ENCODE measurements around the gene KLHL10.

The KLHL10 gene

DNA sequence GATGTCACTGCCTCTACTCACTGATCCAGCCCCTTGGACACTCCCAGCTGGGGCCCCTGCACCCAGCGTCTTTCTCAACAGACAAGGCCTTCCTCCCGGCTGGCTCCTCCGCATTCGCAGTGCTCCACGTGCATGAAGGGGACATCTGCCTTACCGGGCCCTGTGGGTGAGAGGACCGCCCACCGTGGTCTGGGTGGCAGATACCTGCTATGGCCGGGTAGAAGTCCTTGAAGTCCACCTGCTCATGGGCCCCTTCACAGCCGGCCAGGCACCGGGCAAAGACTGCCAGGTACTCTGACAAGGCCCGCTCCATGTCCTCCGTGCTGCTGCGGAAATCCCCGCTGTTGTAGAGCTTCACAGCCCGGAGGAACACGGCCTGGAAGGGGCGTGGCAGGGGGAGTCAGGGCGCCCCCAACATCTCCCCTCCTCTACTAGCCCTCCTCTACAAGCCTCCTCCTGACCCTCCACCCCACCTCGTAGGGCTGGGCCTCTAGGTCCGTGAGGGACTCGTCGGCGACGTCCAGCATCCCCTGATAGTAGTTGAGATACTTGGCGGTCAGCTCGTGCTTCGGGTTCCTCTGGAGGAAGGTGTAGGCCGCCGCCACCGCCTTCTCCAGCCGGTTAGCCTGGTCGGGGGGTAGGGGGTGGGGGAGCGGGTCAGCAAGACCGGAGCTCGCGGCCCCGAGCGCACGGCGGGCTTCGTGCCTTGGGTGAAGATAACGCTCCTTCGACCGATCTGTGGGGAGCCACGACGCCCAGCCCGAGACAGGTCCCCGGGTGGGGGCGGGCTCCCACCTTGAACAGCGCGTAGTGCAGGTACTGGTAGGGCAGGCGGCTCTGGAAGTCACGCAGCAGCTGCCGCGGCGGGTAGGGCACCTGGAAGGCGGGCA, 26.7 kb upstream of the KLHL10 start:
- TF ChIP-seq SUZ12 (IDR thresholded peaks at IDR 0.05; ENCODE audit: extremely low read depth, insufficient read depth, insufficient read length) (no peak), YY1 (IDR thresholded peaks at IDR 0.05; ENCODE audit: insufficient read depth, insufficient read length) (no peak), ZNF274 (IDR thresholded peaks at IDR 0.05; ENCODE audit: low read depth, low read length) (no peak)
- peak overlapping the region; percentile 87 for H3K4me3 ChIP-seq (ENCODE audit: insufficient read length, low read depth)
- peak overlapping the region; percentile 91 for H3K9ac ChIP-seq (ENCODE audit: insufficient read length, low read depth)
- H3K4me1 ChIP-seq (ENCODE audit: insufficient read depth, insufficient read length): peaks cover 13% of the 10 kb centered on the region
- no peak for DNase-seq (ENCODE audit: low read depth, low spot score)
- no peaks in the 10 kb centered on the region for H3K9me3 ChIP-seq (ENCODE audit: insufficient read depth, low read length)
- H3K27me3 ChIP-seq (ENCODE audit: insufficient read depth, insufficient read length): no peaks in the 10 kb centered on the region
- peaks cover 48% of the 10 kb centered on the region for H3K36me3 ChIP-seq (ENCODE audit: insufficient read depth, insufficient read length, low read length)

DNA sequence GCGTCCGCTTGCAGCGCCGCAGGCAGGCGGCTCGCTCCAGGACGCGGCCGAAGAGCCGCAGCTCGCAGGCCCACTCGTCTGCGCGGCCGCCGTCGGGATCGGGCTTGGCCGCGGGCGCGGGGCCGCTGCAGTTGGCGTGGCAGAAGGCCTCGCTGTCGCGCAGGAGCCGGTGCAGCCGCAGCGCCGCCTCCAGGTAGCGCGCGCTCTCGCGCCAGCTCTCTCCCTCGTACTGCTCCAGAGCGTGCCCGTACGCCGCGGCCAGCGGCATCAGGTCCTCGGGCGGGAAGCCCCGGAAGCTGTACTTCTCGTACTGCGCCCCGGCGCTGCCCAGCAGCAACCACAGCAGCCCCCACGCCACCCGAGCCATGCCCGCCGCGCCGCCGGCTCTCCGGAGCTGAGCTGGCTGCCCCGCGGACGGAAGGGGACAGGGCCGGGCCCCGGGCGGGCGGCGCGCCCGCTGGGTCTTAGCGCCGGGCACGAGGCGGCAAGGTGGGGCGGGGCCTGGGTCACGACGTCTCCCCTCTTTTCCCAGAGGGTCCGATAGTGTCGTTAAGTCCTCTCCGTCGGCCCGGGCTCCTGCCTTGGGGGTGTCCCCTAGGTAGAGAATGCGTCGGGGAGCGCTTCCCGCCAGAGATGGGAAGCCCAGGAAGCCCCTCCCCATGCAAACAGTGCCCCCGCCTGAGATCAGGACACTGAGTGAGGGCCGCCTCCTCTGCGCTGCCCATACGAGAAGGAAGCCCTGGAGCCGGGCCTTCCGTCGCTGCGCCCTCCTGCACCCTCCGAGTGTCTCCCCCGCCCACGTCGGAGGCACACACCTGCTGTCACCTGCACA, 25.9 kb upstream of the KLHL10 start, which contains the start of gene P3H4:
Gene P3H4 (minus strand): TSS at position 401 of the 832 bp plus-strand sequence. CDS start 34 bp downstream, at position 367.
- Histone ChIP-seq H3K9me3 (ENCODE audit: insufficient read depth, low read length) (no peaks in the 10 kb centered on the region), H3K4me1 (ENCODE audit: insufficient read depth, insufficient read length) (peaks cover 16% of the 10 kb centered on the region), H3K9ac (ENCODE audit: insufficient read length, low read depth) (peak within 1 kb of the TSS; percentile 91), H3K36me3 (ENCODE audit: insufficient read depth, insufficient read length, low read length) (peaks cover 45% of the 10 kb centered on the region), H3K27me3 (ENCODE audit: insufficient read depth, insufficient read length) (no peaks in the 10 kb centered on the region), H3K4me3 (ENCODE audit: insufficient read length, low read depth) (peak within 1 kb of the TSS; percentile 87)
- TF ChIP-seq YY1 (IDR thresholded peaks at IDR 0.05; ENCODE audit: insufficient read depth, insufficient read length) (no peak), ZNF274 (IDR thresholded peaks at IDR 0.05; ENCODE audit: low read depth, low read length) (no peak), SUZ12 (IDR thresholded peaks at IDR 0.05; ENCODE audit: extremely low read depth, insufficient read depth, insufficient read length) (no peak)
- DNase-seq (ENCODE audit: low read depth, low spot score): no peak

DNA sequence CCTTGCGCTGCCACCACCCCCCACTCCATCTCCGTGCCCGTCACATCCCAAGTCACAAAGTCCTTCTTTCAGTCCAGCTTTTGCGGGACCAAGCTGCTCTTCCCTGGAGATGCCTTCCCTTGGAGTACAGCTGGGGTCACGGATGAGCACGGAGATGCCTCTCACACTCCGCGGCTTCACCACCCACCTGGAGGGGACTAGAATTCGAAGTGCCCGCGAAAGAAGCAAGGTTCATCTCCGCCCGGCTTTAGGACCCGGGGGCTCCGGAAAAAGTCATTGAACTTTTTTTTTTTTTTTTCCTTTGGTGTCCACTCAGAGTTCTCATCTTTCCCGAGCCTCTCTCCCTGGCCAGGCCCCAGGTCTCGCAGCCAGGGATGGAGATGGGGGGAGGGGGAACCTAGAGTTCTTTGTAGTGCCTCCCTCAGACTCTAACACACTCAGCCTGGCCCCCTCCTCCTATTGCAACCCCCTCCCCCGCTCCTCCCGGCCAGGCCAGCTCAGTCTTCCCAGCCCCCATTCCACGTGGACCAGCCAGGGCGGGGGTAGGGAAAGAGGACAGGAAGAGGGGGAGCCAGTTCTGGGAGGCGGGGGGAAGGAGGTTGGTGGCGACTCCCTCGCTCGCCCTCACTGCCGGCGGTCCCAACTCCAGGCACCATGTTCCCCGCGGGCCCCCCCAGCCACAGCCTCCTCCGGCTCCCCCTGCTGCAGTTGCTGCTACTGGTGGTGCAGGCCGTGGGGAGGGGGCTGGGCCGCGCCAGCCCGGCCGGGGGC, 25.1 kb upstream of the KLHL10 start, which contains the start of gene FKBP10:
Gene FKBP10 (plus strand): TSS at position 624 of the 771 bp plus-strand sequence. CDS start 31 bp downstream, at position 655.
- Histone ChIP-seq H3K9me3 (ENCODE audit: insufficient read depth, low read length) (no peaks in the 10 kb centered on the region), H3K27me3 (ENCODE audit: insufficient read depth, insufficient read length) (no peaks in the 10 kb centered on the region), H3K4me1 (ENCODE audit: insufficient read depth, insufficient read length) (peaks cover 20% of the 10 kb centered on the region), H3K4me3 (ENCODE audit: insufficient read length, low read depth) (peak within 1 kb of the TSS; percentile 87), H3K36me3 (ENCODE audit: insufficient read depth, insufficient read length, low read length) (peaks cover 47% of the 10 kb centered on the region), H3K9ac (ENCODE audit: insufficient read length, low read depth) (peak within 1 kb of the TSS; percentile 91)
- DNase-seq (ENCODE audit: low read depth, low spot score): peak; percentile 88
- TF ChIP-seq YY1 (IDR thresholded peaks at IDR 0.05; ENCODE audit: insufficient read depth, insufficient read length) (no peak), ZNF274 (IDR thresholded peaks at IDR 0.05; ENCODE audit: low read depth, low read length) (no peak), SUZ12 (IDR thresholded peaks at IDR 0.05; ENCODE audit: extremely low read depth, insufficient read depth, insufficient read length) (no peak)

DNA sequence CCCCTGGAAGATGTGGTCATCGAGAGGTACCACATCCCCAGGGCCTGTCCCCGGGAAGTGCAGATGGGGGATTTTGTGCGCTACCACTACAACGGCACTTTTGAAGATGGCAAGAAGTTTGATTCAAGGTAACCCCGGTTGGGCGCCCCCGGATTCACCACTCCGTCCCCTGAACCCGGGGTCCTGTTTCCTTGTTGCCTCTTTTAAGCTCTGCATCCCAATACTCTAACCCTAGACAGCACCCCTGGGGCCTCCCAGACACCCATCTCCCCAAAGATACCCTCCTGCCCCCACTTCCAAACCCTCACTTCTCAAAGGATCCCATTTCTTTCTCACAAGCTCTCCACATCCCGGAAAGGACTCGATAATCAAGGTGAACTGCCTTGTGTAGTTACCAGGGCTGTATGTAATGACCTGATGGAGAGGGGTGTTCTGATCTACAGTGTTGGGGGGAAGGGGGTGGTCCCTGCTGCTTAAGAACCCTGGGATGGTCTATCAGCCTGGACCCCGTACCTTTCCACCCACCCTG, 24.4 kb upstream of the KLHL10 start:
- no peak for DNase-seq (ENCODE audit: low read depth, low spot score)
- no peak for TF ChIP-seq YY1 (IDR thresholded peaks at IDR 0.05; ENCODE audit: insufficient read depth, insufficient read length)
- no peak for TF ChIP-seq ZNF274 (IDR thresholded peaks at IDR 0.05; ENCODE audit: low read depth, low read length)
- no peak for TF ChIP-seq SUZ12 (IDR thresholded peaks at IDR 0.05; ENCODE audit: extremely low read depth, insufficient read depth, insufficient read length)
- peaks cover 46% of the 10 kb centered on the region for H3K36me3 ChIP-seq (ENCODE audit: insufficient read depth, insufficient read length, low read length)
- H3K4me1 ChIP-seq (ENCODE audit: insufficient read depth, insufficient read length): peaks cover 22% of the 10 kb centered on the region
- H3K4me3 ChIP-seq (ENCODE audit: insufficient read length, low read depth): peak overlapping the region; percentile 87
- no peaks in the 10 kb centered on the region for H3K9me3 ChIP-seq (ENCODE audit: insufficient read depth, low read length)
- H3K27me3 ChIP-seq (ENCODE audit: insufficient read depth, insufficient read length): no peaks in the 10 kb centered on the region
- H3K9ac ChIP-seq (ENCODE audit: insufficient read length, low read depth): peak overlapping the region; percentile 91

DNA sequence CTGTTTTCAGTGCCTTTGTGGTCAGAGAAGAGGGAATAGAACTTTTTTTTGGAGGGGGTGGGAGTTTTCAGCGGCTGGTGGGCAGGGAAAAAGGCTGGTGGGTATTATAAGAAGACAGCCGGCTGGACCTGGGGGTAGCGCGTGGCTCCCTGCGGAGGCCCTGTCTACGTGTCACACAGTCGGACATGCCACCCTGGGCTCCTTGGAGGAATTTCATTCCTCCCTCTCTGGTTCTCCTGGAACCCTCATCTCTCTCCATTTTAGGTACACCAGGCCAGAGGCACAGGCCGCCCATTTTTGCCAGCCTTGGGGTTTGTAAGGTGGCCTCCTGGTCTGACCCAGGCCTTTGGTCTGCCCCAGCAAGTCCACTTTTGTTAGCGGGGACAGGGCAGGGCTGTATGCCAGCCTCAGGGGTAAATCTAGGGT, 23.9 kb upstream of the KLHL10 start:
- Histone ChIP-seq H3K4me1 (ENCODE audit: insufficient read depth, insufficient read length) (peaks cover 22% of the 10 kb centered on the region), H3K4me3 (ENCODE audit: insufficient read length, low read depth) (peak overlapping the region; percentile 87), H3K36me3 (ENCODE audit: insufficient read depth, insufficient read length, low read length) (peaks cover 46% of the 10 kb centered on the region), H3K9me3 (ENCODE audit: insufficient read depth, low read length) (no peaks in the 10 kb centered on the region), H3K9ac (ENCODE audit: insufficient read length, low read depth) (peak overlapping the region; percentile 91), H3K27me3 (ENCODE audit: insufficient read depth, insufficient read length) (no peaks in the 10 kb centered on the region)
- no peak for TF ChIP-seq SUZ12 (IDR thresholded peaks at IDR 0.05; ENCODE audit: extremely low read depth, insufficient read depth, insufficient read length)
- TF ChIP-seq ZNF274 (IDR thresholded peaks at IDR 0.05; ENCODE audit: low read depth, low read length): no peak
- DNase-seq (ENCODE audit: low read depth, low spot score): no peak

DNA sequence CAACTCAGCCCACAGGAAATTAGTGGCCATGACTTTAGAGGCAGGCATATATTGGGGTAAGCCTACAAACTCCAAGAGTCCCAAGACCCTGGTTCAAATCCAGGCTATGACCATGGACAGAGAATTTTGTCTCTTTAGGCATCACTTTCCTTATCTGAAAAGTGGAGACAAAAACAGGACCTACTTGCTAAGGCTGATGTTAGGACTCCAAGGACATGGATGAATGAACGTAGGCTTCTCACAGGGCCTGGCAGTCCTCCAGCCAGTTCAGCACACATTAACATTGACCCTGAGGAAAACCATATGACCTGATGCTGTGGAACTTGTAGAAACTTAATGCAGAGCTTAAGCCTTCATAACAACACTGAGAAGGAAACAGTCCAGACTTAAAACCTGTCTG, 23.4 kb upstream of the KLHL10 start:
- no peak for TF ChIP-seq SUZ12 (IDR thresholded peaks at IDR 0.05; ENCODE audit: extremely low read depth, insufficient read depth, insufficient read length)
- TF ChIP-seq YY1 (IDR thresholded peaks at IDR 0.05; ENCODE audit: insufficient read depth, insufficient read length): no peak
- TF ChIP-seq ZNF274 (IDR thresholded peaks at IDR 0.05; ENCODE audit: low read depth, low read length): no peak
- H3K27me3 ChIP-seq (ENCODE audit: insufficient read depth, insufficient read length): no peaks in the 10 kb centered on the region
- no peaks in the 10 kb centered on the region for H3K9me3 ChIP-seq (ENCODE audit: insufficient read depth, low read length)
- peaks cover 47% of the 10 kb centered on the region for H3K36me3 ChIP-seq (ENCODE audit: insufficient read depth, insufficient read length, low read length)
- peaks cover 26% of the 10 kb centered on the region for H3K4me1 ChIP-seq (ENCODE audit: insufficient read depth, insufficient read length)
- peak overlapping the region; percentile 91 for H3K9ac ChIP-seq (ENCODE audit: insufficient read length, low read depth)
- no peak for DNase-seq (ENCODE audit: low read depth, low spot score)
- peak overlapping the region; percentile 87 for H3K4me3 ChIP-seq (ENCODE audit: insufficient read length, low read depth)

Measured in NT2/D1 (cell line).